ENCODE data around the gene IMPA2.

Gene IMPA2

DNA sequence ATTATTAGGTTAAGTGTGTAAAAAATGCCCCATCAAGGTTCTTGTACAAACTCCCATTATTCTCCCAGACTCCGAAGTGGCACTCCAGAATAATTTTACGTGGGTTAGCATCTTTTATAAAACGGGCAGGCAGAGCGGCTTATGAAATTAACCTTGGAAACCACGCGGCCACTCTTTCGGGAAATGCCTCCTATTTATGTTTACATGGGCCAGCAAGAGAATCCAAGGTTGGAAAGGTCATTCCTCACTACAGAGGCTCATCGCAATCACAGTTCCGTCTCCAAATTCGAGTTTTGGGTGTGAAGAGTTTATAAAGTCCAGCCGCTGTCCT lies 1.2 kb upstream of the IMPA2 start:
- ATAC-seq (ENCODE audit: low read depth): no peak
- TF ChIP-seq, protein P1, sequence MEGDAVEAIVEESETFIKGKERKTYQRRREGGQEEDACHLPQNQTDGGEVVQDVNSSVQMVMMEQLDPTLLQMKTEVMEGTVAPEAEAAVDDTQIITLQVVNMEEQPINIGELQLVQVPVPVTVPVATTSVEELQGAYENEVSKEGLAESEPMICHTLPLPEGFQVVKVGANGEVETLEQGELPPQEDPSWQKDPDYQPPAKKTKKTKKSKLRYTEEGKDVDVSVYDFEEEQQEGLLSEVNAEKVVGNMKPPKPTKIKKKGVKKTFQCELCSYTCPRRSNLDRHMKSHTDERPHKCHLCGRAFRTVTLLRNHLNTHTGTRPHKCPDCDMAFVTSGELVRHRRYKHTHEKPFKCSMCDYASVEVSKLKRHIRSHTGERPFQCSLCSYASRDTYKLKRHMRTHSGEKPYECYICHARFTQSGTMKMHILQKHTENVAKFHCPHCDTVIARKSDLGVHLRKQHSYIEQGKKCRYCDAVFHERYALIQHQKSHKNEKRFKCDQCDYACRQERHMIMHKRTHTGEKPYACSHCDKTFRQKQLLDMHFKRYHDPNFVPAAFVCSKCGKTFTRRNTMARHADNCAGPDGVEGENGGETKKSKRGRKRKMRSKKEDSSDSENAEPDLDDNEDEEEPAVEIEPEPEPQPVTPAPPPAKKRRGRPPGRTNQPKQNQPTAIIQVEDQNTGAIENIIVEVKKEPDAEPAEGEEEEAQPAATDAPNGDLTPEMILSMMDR (IDR thresholded peaks at IDR 0.05; ENCODE audit: poor library complexity, severe bottlenecking): no peak
- no peaks in the 10 kb centered on the region for H3K9me3 ChIP-seq (ENCODE audit: severe bottlenecking)

DNA sequence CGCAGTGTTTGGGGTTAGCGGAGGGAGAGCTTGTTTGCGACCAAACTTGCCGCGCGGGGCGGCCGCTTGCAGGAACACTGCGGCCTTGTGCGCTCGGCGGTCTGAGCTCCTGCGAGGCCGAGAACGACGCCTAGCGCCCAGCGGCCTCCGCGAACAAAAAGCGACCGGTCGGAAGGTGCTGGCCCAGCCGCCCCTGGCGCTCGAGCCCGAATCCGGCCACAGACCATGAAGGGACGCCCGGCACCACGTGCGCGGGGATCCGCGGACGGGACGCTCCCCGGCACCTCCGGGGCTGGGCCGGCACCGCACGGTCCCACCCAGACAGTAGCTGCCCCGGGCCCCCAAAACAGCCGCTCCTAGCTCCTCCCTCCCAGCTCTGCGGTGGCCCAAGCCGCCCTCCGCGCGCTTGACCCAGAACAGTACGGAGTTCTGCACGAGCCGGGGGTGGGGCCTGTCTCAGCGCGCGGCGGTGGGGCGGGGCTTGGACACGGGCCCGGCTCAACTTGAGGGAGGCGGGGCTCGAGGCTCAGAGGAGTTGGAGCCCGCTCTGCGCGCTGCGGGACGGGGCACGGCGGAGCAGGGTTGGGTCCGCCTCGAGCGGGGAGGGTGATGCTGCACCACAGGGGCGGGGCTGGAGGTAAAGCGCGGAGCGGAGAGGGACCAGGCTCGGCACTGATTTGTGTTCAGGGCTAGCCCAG lies 664 bp upstream of the IMPA2 start:
- Histone ChIP-seq H3K4me3 (ENCODE audit: severe bottlenecking) (peak overlapping the region; percentile 49), H3K36me3 (ENCODE audit: low read depth) (no peaks in the 10 kb centered on the region), H3K9me3 (ENCODE audit: severe bottlenecking) (no peaks in the 10 kb centered on the region), H3K27me3 (ENCODE audit: insufficient read depth, poor library complexity, severe bottlenecking) (no peaks in the 10 kb centered on the region), H3K4me1 (ENCODE audit: insufficient read depth, poor library complexity, severe bottlenecking) (no peaks in the 10 kb centered on the region), H3K27ac (ENCODE audit: poor library complexity, severe bottlenecking) (peak overlapping the region; percentile 57)
- ATAC-seq (ENCODE audit: low read depth) (peak; percentile 93), DNase-seq (ENCODE audit: low spot score) (peak; percentile 99)
- TF ChIP-seq, protein P1 (IDR thresholded peaks at IDR 0.05; ENCODE audit: poor library complexity, severe bottlenecking): no peak

More for the DNA sequence above, 1.2 kb upstream of the IMPA2 start:
- Histone ChIP-seq H3K27me3 (ENCODE audit: insufficient read depth, poor library complexity, severe bottlenecking) (no peaks in the 10 kb centered on the region), H3K4me1 (ENCODE audit: insufficient read depth, poor library complexity, severe bottlenecking) (no peaks in the 10 kb centered on the region), H3K27ac (ENCODE audit: poor library complexity, severe bottlenecking) (peak overlapping the region; percentile 57), H3K4me3 (ENCODE audit: severe bottlenecking) (peak overlapping the region; percentile 49), H3K36me3 (ENCODE audit: low read depth) (no peaks in the 10 kb centered on the region)
- DNase-seq (ENCODE audit: low spot score): no peak

DNA sequence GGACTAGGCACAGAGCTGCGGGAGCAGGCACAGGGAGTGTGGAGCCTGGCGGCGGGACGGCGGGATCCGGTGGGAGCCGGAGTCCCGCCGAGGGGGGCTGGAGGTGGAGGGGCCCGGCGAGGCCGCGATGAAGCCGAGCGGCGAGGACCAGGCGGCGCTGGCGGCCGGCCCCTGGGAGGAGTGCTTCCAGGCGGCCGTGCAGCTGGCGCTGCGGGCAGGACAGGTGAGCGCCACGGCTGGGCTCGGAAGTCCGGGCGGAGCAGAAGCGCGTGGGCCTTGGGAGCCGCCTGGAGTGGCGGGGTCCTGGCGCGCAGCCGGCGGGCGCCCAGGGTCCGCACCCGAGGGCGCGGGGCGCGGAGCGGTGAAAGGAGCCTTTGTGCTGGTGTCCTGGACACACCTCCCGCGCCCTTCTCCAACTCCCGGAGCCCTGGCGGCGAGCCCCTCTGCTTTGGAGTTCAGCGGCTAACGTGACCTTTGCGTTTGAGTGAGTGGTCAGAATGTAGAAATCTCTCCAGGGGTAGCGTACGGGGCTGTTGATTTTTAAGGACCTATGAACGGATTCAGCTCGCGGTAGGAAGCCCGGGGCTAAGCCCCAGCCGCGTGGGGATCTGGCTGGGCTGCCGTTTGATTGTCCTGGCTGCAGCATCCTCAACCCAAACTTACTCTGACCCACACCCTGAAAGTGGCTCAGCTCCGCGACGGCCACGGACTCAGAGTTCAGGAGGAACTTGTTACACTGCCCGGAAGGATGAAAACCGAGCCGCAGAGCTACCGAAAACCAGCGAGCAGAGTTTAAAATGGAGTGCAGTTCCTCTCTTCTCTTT lies 448 bp downstream of the IMPA2 start:
- H3K27ac ChIP-seq (ENCODE audit: poor library complexity, severe bottlenecking): peak overlapping the region; percentile 57
- no peaks in the 10 kb centered on the region for H3K27me3 ChIP-seq (ENCODE audit: insufficient read depth, poor library complexity, severe bottlenecking)
- DNase-seq (ENCODE audit: low spot score) (no peak), ATAC-seq (ENCODE audit: low read depth) (peak; percentile 18)
- TF ChIP-seq, protein P1 (IDR thresholded peaks at IDR 0.05; ENCODE audit: poor library complexity, severe bottlenecking): no peak
- H3K36me3 ChIP-seq (ENCODE audit: low read depth): no peaks in the 10 kb centered on the region
- H3K9me3 ChIP-seq (ENCODE audit: severe bottlenecking): no peaks in the 10 kb centered on the region
- H3K4me1 ChIP-seq (ENCODE audit: insufficient read depth, poor library complexity, severe bottlenecking): no peaks in the 10 kb centered on the region
- H3K4me3 ChIP-seq (ENCODE audit: severe bottlenecking): peak overlapping the region; percentile 76

DNA sequence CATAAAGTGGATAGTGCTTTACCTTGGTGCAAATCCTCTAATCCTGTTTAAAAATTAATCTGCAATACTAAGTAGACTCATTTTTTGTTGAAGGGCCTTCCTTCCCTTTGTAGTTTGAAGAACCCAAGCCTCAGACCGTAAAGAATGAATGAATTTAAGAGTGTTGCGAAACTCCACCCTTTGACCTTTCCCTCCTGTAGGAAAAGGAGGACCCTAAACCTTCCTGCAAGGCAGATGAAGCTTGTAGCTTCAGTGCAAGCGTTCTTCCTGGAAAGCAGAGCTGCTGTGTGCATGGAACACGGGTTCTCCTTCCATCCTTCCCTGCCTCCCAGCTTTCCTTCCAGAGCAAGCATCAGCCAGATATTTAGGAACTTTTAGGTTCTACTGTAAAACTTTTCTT lies 1.7 kb downstream of the IMPA2 start:
- H3K4me1 ChIP-seq (ENCODE audit: insufficient read depth, poor library complexity, severe bottlenecking): no peaks in the 10 kb centered on the region
- no peak overlapping the region for H3K27ac ChIP-seq (ENCODE audit: poor library complexity, severe bottlenecking)
- H3K36me3 ChIP-seq (ENCODE audit: low read depth): no peaks in the 10 kb centered on the region

More for the DNA sequence above, 1.7 kb downstream of the IMPA2 start:
- no peaks in the 10 kb centered on the region for H3K27me3 ChIP-seq (ENCODE audit: insufficient read depth, poor library complexity, severe bottlenecking)
- no peaks in the 10 kb centered on the region for H3K9me3 ChIP-seq (ENCODE audit: severe bottlenecking)
- ATAC-seq (ENCODE audit: low read depth): no peak
- TF ChIP-seq, protein P1 (IDR thresholded peaks at IDR 0.05; ENCODE audit: poor library complexity, severe bottlenecking): no peak
- no peak overlapping the region for H3K4me3 ChIP-seq (ENCODE audit: severe bottlenecking)
- no peak for DNase-seq (ENCODE audit: low spot score)

Data from RWPE2 (cell line).